Panc1 (cell line): ENCODE data around the gene CEP120.

Experiments used
- CTCF ChIP-seq: fragments of 450-650 bp; IDR thresholded peaks from 2 replicates; pipeline ENCODE4 v1.5.1; 2017; ENCODE audit warnings: mild to moderate bottlenecking
- POLR2AphosphoS5 ChIP-seq: IDR thresholded peaks from 2 replicates; pipeline ENCODE4 v1.6.1; 2012; ENCODE audit warnings: mild to moderate bottlenecking, low read depth, low read length, moderate library complexity
- REST ChIP-seq, 2 experiments: IDR thresholded peaks; 2 replicates each; pipeline ENCODE4 v1.6.1; 2011 to 2012; ENCODE audit warnings: low read depth in 2 of 2, control low read depth in 1 of 2, low read length in 1 of 2, mild to moderate bottlenecking in 1 of 2, moderate library complexity in 1 of 2; ENCODE audit not compliant: insufficient read depth in 1 of 2
- TCF7L2 ChIP-seq: IDR thresholded peaks from 2 replicates; pipeline ENCODE4 v1.6.1; 2011; ENCODE audit warnings: mild to moderate bottlenecking, low read depth, low read length, inconsistent platforms

DNA sequence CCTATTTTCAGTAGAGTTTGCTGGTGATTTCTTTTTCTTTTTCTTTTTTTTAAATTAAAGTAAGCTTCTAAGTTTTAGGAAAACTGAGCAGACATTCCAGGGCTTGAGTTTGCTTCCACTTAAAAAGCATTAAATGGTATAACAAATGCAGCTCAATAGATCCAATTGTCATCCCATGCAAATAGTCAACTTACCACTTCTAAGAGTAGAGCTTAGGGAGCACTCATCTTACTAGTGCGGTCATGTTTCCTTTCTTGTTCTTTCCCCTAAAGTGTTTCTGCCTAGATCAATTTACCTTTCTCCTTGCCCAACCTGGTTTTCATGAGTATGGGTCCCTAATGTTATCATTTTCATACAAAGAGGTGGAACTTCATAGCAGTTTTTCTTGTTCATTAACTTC is 13.0 kb upstream of the CEP120 start:
- TF ChIP-seq CTCF: no peak
- TF ChIP-seq TCF7L2: no peak
- no peak for TF ChIP-seq POLR2AphosphoS5
- no peak for TF ChIP-seq REST (IDR thresholded peaks at IDR 0.05; ENCODE audit: insufficient read depth in 1 of 2, low read depth in 2 of 2, low read length in 1 of 2)
